ENCODE data around the gene M1AP. TPM values are rescaled to one million over a fixed set of nuclear protein-coding genes. Genes with fewer than 3 reads are reported as not detected.

Gene M1AP
- total RNA-seq, 4 donors from 2014 or later: 0.20 TPM; not detected in 3

DNA sequence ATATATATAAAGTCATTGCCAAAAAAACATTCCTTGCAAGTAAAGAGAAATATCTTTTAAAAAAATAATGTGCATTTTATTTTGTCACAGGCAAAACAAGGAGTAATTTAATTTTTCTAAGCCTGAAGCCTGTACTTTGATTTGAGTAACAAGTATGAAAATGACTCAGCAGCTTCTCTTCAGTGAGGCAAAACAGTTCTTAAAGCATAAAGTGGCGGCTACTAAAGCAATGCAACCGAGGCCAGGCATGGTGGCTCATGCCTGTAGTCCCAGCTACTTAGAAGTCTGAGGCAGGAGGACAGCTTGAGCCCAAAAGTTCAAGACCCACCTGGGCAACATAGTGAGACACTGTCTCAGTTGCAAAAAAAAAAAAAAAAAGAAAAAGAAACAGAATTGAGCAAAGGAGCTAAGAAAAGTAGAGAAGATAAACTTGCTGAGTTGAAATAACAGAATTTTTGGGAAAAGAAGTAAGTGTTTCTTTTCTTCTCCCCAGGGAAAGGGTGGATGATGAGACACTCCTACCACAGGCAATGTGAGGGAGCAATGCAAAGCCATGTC is 64.0 kb downstream of the M1AP start:
- ATAC-seq (no peak), DNase-seq (no peak)
- Histone ChIP-seq H3K36me3 (no peaks in the 10 kb centered on the region), H3K27ac (no peak overlapping the region), H3K4me3 (no peak overlapping the region), H3K9me3 (no peaks in the 10 kb centered on the region), H3K27me3 (no peaks in the 10 kb centered on the region), H3K4me1 (no peaks in the 10 kb centered on the region)
- in situ Hi-C loops (cut with MboI; ENCODE audit: low sequenced_read_pairs in 4 of 4) (loop anchor here in 3 of 4 donors (5.0 to 10.0 kb wide), 2 partner anchors 97 to 99 kb away; partner anchors contain the start of genes CCDC142 (in 2 of the 3) and TTC31 (in 2 of the 3)), intact Hi-C loops (cut with DNase I; ENCODE audit: low total_unique reads) (no loop called here)
- no peak for TF ChIP-seq POLR2A (IDR thresholded peaks at IDR 0.05)
- TF ChIP-seq, protein P1, sequence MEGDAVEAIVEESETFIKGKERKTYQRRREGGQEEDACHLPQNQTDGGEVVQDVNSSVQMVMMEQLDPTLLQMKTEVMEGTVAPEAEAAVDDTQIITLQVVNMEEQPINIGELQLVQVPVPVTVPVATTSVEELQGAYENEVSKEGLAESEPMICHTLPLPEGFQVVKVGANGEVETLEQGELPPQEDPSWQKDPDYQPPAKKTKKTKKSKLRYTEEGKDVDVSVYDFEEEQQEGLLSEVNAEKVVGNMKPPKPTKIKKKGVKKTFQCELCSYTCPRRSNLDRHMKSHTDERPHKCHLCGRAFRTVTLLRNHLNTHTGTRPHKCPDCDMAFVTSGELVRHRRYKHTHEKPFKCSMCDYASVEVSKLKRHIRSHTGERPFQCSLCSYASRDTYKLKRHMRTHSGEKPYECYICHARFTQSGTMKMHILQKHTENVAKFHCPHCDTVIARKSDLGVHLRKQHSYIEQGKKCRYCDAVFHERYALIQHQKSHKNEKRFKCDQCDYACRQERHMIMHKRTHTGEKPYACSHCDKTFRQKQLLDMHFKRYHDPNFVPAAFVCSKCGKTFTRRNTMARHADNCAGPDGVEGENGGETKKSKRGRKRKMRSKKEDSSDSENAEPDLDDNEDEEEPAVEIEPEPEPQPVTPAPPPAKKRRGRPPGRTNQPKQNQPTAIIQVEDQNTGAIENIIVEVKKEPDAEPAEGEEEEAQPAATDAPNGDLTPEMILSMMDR (IDR thresholded peaks at IDR 0.05 in 4 of 5, conservative IDR thresholded peaks at IDR 0.05 in 1 of 5): no peak

- Histone ChIP-seq H3K9me3 (no peaks in the 10 kb centered on the region), H3K36me3 (no peaks in the 10 kb centered on the region), H3K27me3 (no peaks in the 10 kb centered on the region), H3K27ac (no peak overlapping the region), H3K4me1 (no peaks in the 10 kb centered on the region), H3K4me3 (no peak overlapping the region)
- DNase-seq (no peak), ATAC-seq (no peak)
- intact Hi-C loops (cut with DNase I; ENCODE audit: low total_unique reads): no loop called here
- TF ChIP-seq, protein P1 (IDR thresholded peaks at IDR 0.05 in 4 of 5, conservative IDR thresholded peaks at IDR 0.05 in 1 of 5): no peak
- no peak for TF ChIP-seq POLR2A (IDR thresholded peaks at IDR 0.05)
- in situ Hi-C loops (cut with MboI; ENCODE audit: low sequenced_read_pairs in 4 of 4): loop anchor here in 3 of 4 donors (5.0 to 10.0 kb wide), 2 partner anchors 96 to 99 kb away; partner anchors contain the start of genes CCDC142 (in 2 of the 3) and TTC31 (in 2 of the 3)
Measured at GRCh38 chr2:74583504-74583903, 64.6 kb downstream of the M1AP start.

- intact Hi-C loops (cut with DNase I; ENCODE audit: low total_unique reads): no loop called here
- TF ChIP-seq, protein P1 (IDR thresholded peaks at IDR 0.05 in 4 of 5, conservative IDR thresholded peaks at IDR 0.05 in 1 of 5): no peak
- H3K4me1 ChIP-seq: no peaks in the 10 kb centered on the region
- ATAC-seq (no peak), DNase-seq (no peak)
- H3K4me3 ChIP-seq: no peak overlapping the region
- no peaks in the 10 kb centered on the region for H3K9me3 ChIP-seq
- H3K27ac ChIP-seq: no peak overlapping the region
- H3K36me3 ChIP-seq: no peaks in the 10 kb centered on the region
- in situ Hi-C loops (cut with MboI; ENCODE audit: low sequenced_read_pairs in 4 of 4): loop anchor here in 3 of 4 donors (5.0 to 10.0 kb wide), 2 partner anchors 95 to 97 kb away; partner anchors contain the start of genes CCDC142 (in 2 of the 3) and TTC31 (in 2 of the 3)
- H3K27me3 ChIP-seq: no peaks in the 10 kb centered on the region
Measured at GRCh38 chr2:74582184-74582583, 65.9 kb downstream of the M1AP start.

- no peak for DNase-seq
- Histone ChIP-seq H3K27ac (no peak overlapping the region), H3K27me3 (no peaks in the 10 kb centered on the region), H3K4me1 (no peaks in the 10 kb centered on the region), H3K9me3 (no peaks in the 10 kb centered on the region), H3K36me3 (no peaks in the 10 kb centered on the region), H3K4me3 (no peak overlapping the region)
- intact Hi-C loops (cut with DNase I; ENCODE audit: low total_unique reads): no loop called here
- no peak for ATAC-seq
- in situ Hi-C loops (cut with MboI; ENCODE audit: low sequenced_read_pairs in 4 of 4): loop anchor here in 3 of 4 donors (5.0 to 10.0 kb wide), 2 partner anchors 94 to 97 kb away; partner anchors contain the start of genes CCDC142 (in 2 of the 3) and TTC31 (in 2 of the 3)
- no peak for TF ChIP-seq POLR2A (IDR thresholded peaks at IDR 0.05)
- TF ChIP-seq, protein P1 (IDR thresholded peaks at IDR 0.05 in 4 of 5, conservative IDR thresholded peaks at IDR 0.05 in 1 of 5): no peak
Measured at GRCh38 chr2:74581463-74581862, 66.7 kb downstream of the M1AP start.

Data from gastrocnemius medialis (tissue), 4 donors.